Frontal cortex (tissue), 4 donors: ENCODE results near the gene JAG2. TPM values are rescaled to one million over a fixed set of nuclear protein-coding genes. Genes with fewer than 3 reads are reported as not detected.
A peak's percentile ranks its signal among the peaks of the same experiment; 100 is the strongest.

Experiments used
- DNase-seq, 2 donors: peaks; one replicate each; pipeline ENCODE4 v3.0.0; 2012; ENCODE audit warnings: low spot score in 2 of 2
- FAIRE-seq: peaks from 2 replicates; lab custom pipeline; 2012; peaks lifted over from hg19 to GRCh38; lab: Jason Lieb, UNC
- total RNA-seq: library from RNA; depleted of rRNA; stranded (reverse); fragments of >200 nt; gene quantifications from one replicate; pipeline ENCODE4 v1.2.3, GENCODE V29; 2014
- donor health status: control.
- donor health status: control.
- donor health status: control.

The JAG2 gene
- 21.2 TPM for total RNA-seq

GRCh38 chr14:105168496-105168978 lies at the start of gene JAG2:
Gene JAG2, minus strand, starts transcription at chr14:105168776. Its CDS starts 356 bp downstream, at chr14:105168420.
- no peak for FAIRE-seq
- DNase-seq = peak; percentile 80 to 81

GRCh38 chr14:105217774-105218173 lies 49.2 kb upstream of the JAG2 start:
- DNase-seq (no peak), FAIRE-seq (no peak)

- FAIRE-seq = no peak
Measured at GRCh38 chr14:105216490-105217247, 48.1 kb upstream of the JAG2 start.

GRCh38 chr14:105215602-105216001 lies 47.0 kb upstream of the JAG2 start:
- no peak for FAIRE-seq

More at GRCh38 chr14:105216490-105217247, 48.1 kb upstream of the JAG2 start:
- DNase-seq = no peak

GRCh38 chr14:105214324-105214915 lies 45.8 kb upstream of the JAG2 start:
- DNase-seq (no peak), FAIRE-seq (no peak)

More at GRCh38 chr14:105215602-105216001, 47.0 kb upstream of the JAG2 start:
- no peak for DNase-seq

GRCh38 chr14:105213361-105213760 lies 44.8 kb upstream of the JAG2 start:
- no peak for DNase-seq
- no peak for FAIRE-seq

- FAIRE-seq (no peak), DNase-seq (no peak)
Measured at GRCh38 chr14:105212541-105213300, 44.1 kb upstream of the JAG2 start.

GRCh38 chr14:105211758-105212089 lies 43.1 kb upstream of the JAG2 start:
- no peak for DNase-seq
- no peak for FAIRE-seq

GRCh38 chr14:105211086-105211757 lies 42.6 kb upstream of the JAG2 start:
- FAIRE-seq (no peak), DNase-seq (no peak)

GRCh38 chr14:105210266-105211025 lies 41.9 kb upstream of the JAG2 start:
- no peak for DNase-seq
- FAIRE-seq = no peak

- no peak for FAIRE-seq
- DNase-seq = no peak
Measured at GRCh38 chr14:105209646-105210045, 41.1 kb upstream of the JAG2 start.

GRCh38 chr14:105209091-105209490 lies 40.5 kb upstream of the JAG2 start:
- DNase-seq (no peak), FAIRE-seq (no peak)

- no peak for DNase-seq
- no peak for FAIRE-seq
Measured at GRCh38 chr14:105208738-105209075, 40.1 kb upstream of the JAG2 start.

- FAIRE-seq (no peak), DNase-seq (no peak)
Measured at GRCh38 chr14:105207996-105208737, 39.6 kb upstream of the JAG2 start.

GRCh38 chr14:105207460-105207901 lies 38.9 kb upstream of the JAG2 start:
- DNase-seq (peak in 1 of 2 donors; percentile 63), FAIRE-seq (no peak)

GRCh38 chr14:105206873-105207272 lies 38.3 kb upstream of the JAG2 start:
- FAIRE-seq (no peak), DNase-seq (no peak)

- FAIRE-seq = no peak
- no peak for DNase-seq
Measured at GRCh38 chr14:105205673-105206208, 37.2 kb upstream of the JAG2 start.

- DNase-seq = no peak
- FAIRE-seq = no peak
Measured at GRCh38 chr14:105204931-105205672, 36.5 kb upstream of the JAG2 start.
